ENCODE measurements around the gene FAM107B.

GRCh38 chr10:14684354-14684753 is 90.3 kb downstream of the FAM107B start:
- TF ChIP-seq CTCF (IDR thresholded peaks at IDR 0.05) (no peak), POLR2A (IDR thresholded peaks at IDR 0.05) (no peak), EP300 (IDR thresholded peaks at IDR 0.05) (no peak)

Measured in gastroesophageal sphincter (tissue), 3 donors.